ENCODE data around the gene MYOG.
A peak's percentile ranks its signal among the peaks of the same experiment; 100 is the strongest.

DNA sequence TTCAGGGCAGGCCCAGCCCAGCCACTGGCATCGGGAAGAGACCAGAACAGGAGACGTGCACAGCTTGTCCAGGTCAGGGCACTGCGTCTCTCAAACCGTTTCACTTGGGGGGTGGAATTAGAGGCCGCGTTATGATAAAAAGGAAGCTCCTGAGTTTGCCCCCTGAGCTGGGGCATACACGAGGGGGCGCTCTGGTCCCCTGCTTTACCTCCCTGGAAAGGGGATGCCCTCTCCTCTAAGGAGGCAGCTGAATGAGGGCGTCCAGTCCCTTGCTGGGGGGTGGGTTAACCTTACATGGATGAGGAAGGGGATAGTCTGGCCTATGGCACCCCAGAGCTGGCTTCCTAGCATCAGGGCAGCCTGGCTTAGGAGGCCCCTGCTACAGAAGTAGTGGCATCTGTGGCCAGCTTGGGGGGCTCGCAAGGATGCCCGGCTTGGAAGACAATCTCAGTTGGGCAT lies 2.3 kb downstream of the MYOG start:
- TF ChIP-seq CTCF (IDR thresholded peaks at IDR 0.05 in 2 of 3, conservative IDR thresholded peaks at IDR 0.05 in 1 of 3; ENCODE audit: control insufficient read depth in 2 of 3, extremely low read depth in 1 of 3, insufficient read depth in 1 of 3, low read depth in 3 of 3, low read length in 3 of 3): 0 out of 6 replicates have a peak, but pooled peaks of 1 of the 3 experiments have one; percentile 8
- no peak for TF ChIP-seq EP300 (IDR thresholded peaks at IDR 0.05; ENCODE audit: borderline replicate concordance in 1 of 2, control insufficient read depth in 1 of 2, low read depth in 2 of 2, low read length in 2 of 2)
- TF ChIP-seq, protein P1, sequence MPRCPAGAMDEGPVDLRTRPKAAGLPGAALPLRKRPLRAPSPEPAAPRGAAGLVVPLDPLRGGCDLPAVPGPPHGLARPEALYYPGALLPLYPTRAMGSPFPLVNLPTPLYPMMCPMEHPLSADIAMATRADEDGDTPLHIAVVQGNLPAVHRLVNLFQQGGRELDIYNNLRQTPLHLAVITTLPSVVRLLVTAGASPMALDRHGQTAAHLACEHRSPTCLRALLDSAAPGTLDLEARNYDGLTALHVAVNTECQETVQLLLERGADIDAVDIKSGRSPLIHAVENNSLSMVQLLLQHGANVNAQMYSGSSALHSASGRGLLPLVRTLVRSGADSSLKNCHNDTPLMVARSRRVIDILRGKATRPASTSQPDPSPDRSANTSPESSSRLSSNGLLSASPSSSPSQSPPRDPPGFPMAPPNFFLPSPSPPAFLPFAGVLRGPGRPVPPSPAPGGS (IDR thresholded peaks at IDR 0.05; ENCODE audit: borderline replicate concordance, insufficient read depth, low read depth, low read length, poor library complexity, severe bottlenecking): no peak
- no peak for TF ChIP-seq POLR2AphosphoS2 (IDR thresholded peaks at IDR 0.05; ENCODE audit: low read depth, low read length)
- TF ChIP-seq NBN (IDR thresholded peaks at IDR 0.05): no peak
- TF ChIP-seq RB1 (IDR thresholded peaks at IDR 0.05; ENCODE audit: borderline replicate concordance): no peak
- no peak for TF ChIP-seq RELB (IDR thresholded peaks at IDR 0.05; ENCODE audit: low read depth)
- TF ChIP-seq, protein P2, sequence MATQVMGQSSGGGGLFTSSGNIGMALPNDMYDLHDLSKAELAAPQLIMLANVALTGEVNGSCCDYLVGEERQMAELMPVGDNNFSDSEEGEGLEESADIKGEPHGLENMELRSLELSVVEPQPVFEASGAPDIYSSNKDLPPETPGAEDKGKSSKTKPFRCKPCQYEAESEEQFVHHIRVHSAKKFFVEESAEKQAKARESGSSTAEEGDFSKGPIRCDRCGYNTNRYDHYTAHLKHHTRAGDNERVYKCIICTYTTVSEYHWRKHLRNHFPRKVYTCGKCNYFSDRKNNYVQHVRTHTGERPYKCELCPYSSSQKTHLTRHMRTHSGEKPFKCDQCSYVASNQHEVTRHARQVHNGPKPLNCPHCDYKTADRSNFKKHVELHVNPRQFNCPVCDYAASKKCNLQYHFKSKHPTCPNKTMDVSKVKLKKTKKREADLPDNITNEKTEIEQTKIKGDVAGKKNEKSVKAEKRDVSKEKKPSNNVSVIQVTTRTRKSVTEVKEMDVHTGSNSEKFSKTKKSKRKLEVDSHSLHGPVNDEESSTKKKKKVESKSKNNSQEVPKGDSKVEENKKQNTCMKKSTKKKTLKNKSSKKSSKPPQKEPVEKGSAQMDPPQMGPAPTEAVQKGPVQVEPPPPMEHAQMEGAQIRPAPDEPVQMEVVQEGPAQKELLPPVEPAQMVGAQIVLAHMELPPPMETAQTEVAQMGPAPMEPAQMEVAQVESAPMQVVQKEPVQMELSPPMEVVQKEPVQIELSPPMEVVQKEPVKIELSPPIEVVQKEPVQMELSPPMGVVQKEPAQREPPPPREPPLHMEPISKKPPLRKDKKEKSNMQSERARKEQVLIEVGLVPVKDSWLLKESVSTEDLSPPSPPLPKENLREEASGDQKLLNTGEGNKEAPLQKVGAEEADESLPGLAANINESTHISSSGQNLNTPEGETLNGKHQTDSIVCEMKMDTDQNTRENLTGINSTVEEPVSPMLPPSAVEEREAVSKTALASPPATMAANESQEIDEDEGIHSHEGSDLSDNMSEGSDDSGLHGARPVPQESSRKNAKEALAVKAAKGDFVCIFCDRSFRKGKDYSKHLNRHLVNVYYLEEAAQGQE (IDR thresholded peaks at IDR 0.05; ENCODE audit: low read depth, low read length): no peak
- no peak for TF ChIP-seq POLR2A (IDR thresholded peaks at IDR 0.05; ENCODE audit: low read depth, low read length)
- TF ChIP-seq, protein P3, sequence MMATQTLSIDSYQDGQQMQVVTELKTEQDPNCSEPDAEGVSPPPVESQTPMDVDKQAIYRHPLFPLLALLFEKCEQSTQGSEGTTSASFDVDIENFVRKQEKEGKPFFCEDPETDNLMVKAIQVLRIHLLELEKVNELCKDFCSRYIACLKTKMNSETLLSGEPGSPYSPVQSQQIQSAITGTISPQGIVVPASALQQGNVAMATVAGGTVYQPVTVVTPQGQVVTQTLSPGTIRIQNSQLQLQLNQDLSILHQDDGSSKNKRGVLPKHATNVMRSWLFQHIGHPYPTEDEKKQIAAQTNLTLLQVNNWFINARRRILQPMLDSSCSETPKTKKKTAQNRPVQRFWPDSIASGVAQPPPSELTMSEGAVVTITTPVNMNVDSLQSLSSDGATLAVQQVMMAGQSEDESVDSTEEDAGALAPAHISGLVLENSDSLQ (IDR thresholded peaks at IDR 0.05): no peak
- no peak for TF ChIP-seq ZSCAN29 (IDR thresholded peaks at IDR 0.05)
- TF ChIP-seq, protein P4, sequence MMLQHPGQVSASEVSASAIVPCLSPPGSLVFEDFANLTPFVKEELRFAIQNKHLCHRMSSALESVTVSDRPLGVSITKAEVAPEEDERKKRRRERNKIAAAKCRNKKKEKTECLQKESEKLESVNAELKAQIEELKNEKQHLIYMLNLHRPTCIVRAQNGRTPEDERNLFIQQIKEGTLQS (IDR thresholded peaks at IDR 0.05; ENCODE audit: borderline replicate concordance, extremely low read depth, low read depth, low read length): no peak
